Measurements from ENCODE around the gene EIF4EBP3. TPM values are rescaled to one million over a fixed set of nuclear protein-coding genes. Genes with fewer than 3 reads are reported as not detected.
A peak's percentile ranks its signal among the peaks of the same experiment; 100 is the strongest.
"Not testable (repeated sequence)": the region's sequence is repeated elsewhere in the genome, so short reads cannot be mapped to it uniquely, and the experiment has no call there.

EIF4EBP3 gene
- total RNA-seq, 1 experiment from 2014 or later, result 35.3 TPM

GRCh38 chr5:140588311-140589070, 41.0 kb downstream of the EIF4EBP3 start:
- H3K9me3 Mint-ChIP-seq (ENCODE audit: unreplicated experiment), result no peaks in the 10 kb centered on the region
- BruUV-seq (replicated peaks), result no TSS peak
- DNase-seq (ENCODE audit: unreplicated experiment), result no peak
- CTCF ChIA-PET, result interaction anchor here (0.6 to 1.0 kb wide), 3 partner anchors 14 to 976 kb away, joined by 3 to 5 read pairs (median 4); no protein-coding TSS in a partner anchor
- no peaks in the 10 kb centered on the region for H3K27me3 Mint-ChIP-seq (ENCODE audit: insufficient read depth, unreplicated experiment)
- POLR2A ChIA-PET, result interaction anchor here (0.6 to 4.3 kb wide), 9 partner anchors 10 to 372 kb away, joined by 3 to 19 read pairs (median 4); partner anchors contain the start of genes APBB3, IK, NDUFA2 and SLC35A4
- peaks cover 10% of the 10 kb centered on the region for H3K4me1 Mint-ChIP-seq (ENCODE audit: insufficient read depth, unreplicated experiment)
- no peak overlapping the region for H3K4me3 Mint-ChIP-seq (ENCODE audit: unreplicated experiment)
- intact Hi-C loops (cut with micrococcal nuclease), result no loop called here
- H3K36me3 Mint-ChIP-seq (ENCODE audit: insufficient read depth, unreplicated experiment), result no peaks in the 10 kb centered on the region
- TF ChIP-seq CTCF (IDR thresholded peaks at IDR 0.05; ENCODE audit: unreplicated experiment), result no peak
- no peak overlapping the region for H3K27ac Mint-ChIP-seq (ENCODE audit: low read depth, unreplicated experiment)

- ChIA-PET CTCF (interaction anchor here (0.7 to 2.0 kb wide), 3 partner anchors 10 to 43 kb away, joined by 3 to 8 read pairs (median 4); partner anchors contain the start of gene CD14), POLR2A (interaction anchor here (1.5 to 4.3 kb wide), 3 partner anchors 26 to 57 kb away, joined by 3 to 19 read pairs (median 5); partner anchors contain the start of genes APBB3, IK, NDUFA2 and SLC35A4)
- DNase-seq (ENCODE audit: unreplicated experiment), result peak; percentile 66
- Mint-ChIP-seq H3K27me3 (ENCODE audit: insufficient read depth, unreplicated experiment) (no peaks in the 10 kb centered on the region), H3K27ac (ENCODE audit: low read depth, unreplicated experiment) (peak overlapping the region; percentile 51), H3K4me3 (ENCODE audit: unreplicated experiment) (no peak overlapping the region), H3K4me1 (ENCODE audit: insufficient read depth, unreplicated experiment) (peaks cover 18% of the 10 kb centered on the region), H3K36me3 (ENCODE audit: insufficient read depth, unreplicated experiment) (no peaks in the 10 kb centered on the region), H3K9me3 (ENCODE audit: unreplicated experiment) (no peaks in the 10 kb centered on the region)
- intact Hi-C loops (cut with micrococcal nuclease), result no loop called here
- TF ChIP-seq CTCF (IDR thresholded peaks at IDR 0.05; ENCODE audit: unreplicated experiment), result no peak
- BruUV-seq (replicated peaks), result no TSS peak
These were observed 43.4 kb downstream of the EIF4EBP3 start for GRCh38 chr5:140590861-140591260.

GRCh38 chr5:140591747-140592372, 44.4 kb downstream of the EIF4EBP3 start:
- Mint-ChIP-seq H3K9me3 (ENCODE audit: unreplicated experiment) (no peaks in the 10 kb centered on the region), H3K4me3 (ENCODE audit: unreplicated experiment) (no peak overlapping the region), H3K4me1 (ENCODE audit: insufficient read depth, unreplicated experiment) (peaks cover 21% of the 10 kb centered on the region), H3K27me3 (ENCODE audit: insufficient read depth, unreplicated experiment) (no peaks in the 10 kb centered on the region), H3K36me3 (ENCODE audit: insufficient read depth, unreplicated experiment) (no peaks in the 10 kb centered on the region), H3K27ac (ENCODE audit: low read depth, unreplicated experiment) (no peak overlapping the region)
- intact Hi-C loops (cut with micrococcal nuclease), result no loop called here
- DNase-seq (ENCODE audit: unreplicated experiment), result peak; percentile 81
- BruUV-seq (replicated peaks), result no TSS peak
- POLR2A ChIA-PET, result interaction anchor here (0.8 to 4.3 kb wide), 5 partner anchors 16 to 56 kb away, joined by 3 to 19 read pairs (median 4); partner anchors contain the start of genes APBB3, CD14, IK and NDUFA2
- CTCF ChIA-PET, result interaction anchor here (0.6 to 0.7 kb wide), 6 partner anchors 17 to 458 kb away, joined by 3 read pairs; partner anchors contain the start of gene ZMAT2
- no peak for TF ChIP-seq CTCF (IDR thresholded peaks at IDR 0.05; ENCODE audit: unreplicated experiment)

- H3K36me3 Mint-ChIP-seq (ENCODE audit: insufficient read depth, unreplicated experiment); H3K4me3 Mint-ChIP-seq (ENCODE audit: unreplicated experiment); H3K9me3 Mint-ChIP-seq (ENCODE audit: unreplicated experiment); BruUV-seq (replicated peaks); H3K27ac Mint-ChIP-seq (ENCODE audit: low read depth, unreplicated experiment); CTCF ChIA-PET; intact Hi-C loops (cut with micrococcal nuclease); H3K27me3 Mint-ChIP-seq (ENCODE audit: insufficient read depth, unreplicated experiment): not testable (repeated sequence)
- POLR2A ChIA-PET, result interaction anchor here (0.6 to 1.1 kb wide), 2 partner anchors 14 to 360 kb away, joined by 3 read pairs; no protein-coding TSS in a partner anchor
- H3K4me1 Mint-ChIP-seq (ENCODE audit: insufficient read depth, unreplicated experiment), result peaks cover 21% of the 10 kb centered on the region
- peak; percentile 77 for DNase-seq (ENCODE audit: unreplicated experiment)
These were observed 45.6 kb downstream of the EIF4EBP3 start for GRCh38 chr5:140593070-140593469.
